HepG2 (cell line): ENCODE data around the gene UBXN2A. TPM values are rescaled to one million over a fixed set of nuclear protein-coding genes. Genes with fewer than 3 reads are reported as not detected.

ENCODE experiments used
- ATRX ChIP-seq: sonication (generic); formaldehyde crosslinking; IDR thresholded peaks from 2 replicates; pipeline ENCODE4 v1.4.0; 2020; ENCODE audit warnings: missing genetic modification reagents, borderline replicate concordance
- HDAC1 ChIP-seq: sonication (generic); formaldehyde crosslinking; IDR thresholded peaks from 2 replicates; pipeline ENCODE4 v1.5.1; 2020; ENCODE audit warnings: mild to moderate bottlenecking, missing genetic modification reagents
- HNF4G ChIP-seq, 2 experiments: sonication (generic) in 1 of 2; formaldehyde crosslinking in 1 of 2; IDR thresholded peaks; 2 replicates each; pipeline versions ENCODE4 v1.4.0 to v1.6.1; 2011 to 2020; ENCODE audit warnings: borderline replicate concordance in 2 of 2, low read depth in 2 of 2, mild to moderate bottlenecking in 2 of 2, low read length in 1 of 2, missing genetic modification reagents in 1 of 2, moderate library complexity in 1 of 2
- KDM5A ChIP-seq: fragments of 200-600 bp; sonication (generic); IDR thresholded peaks from 2 replicates; pipeline ENCODE4 v1.7.0; 2018; ENCODE audit warnings: antibody characterized with exemption, mild to moderate bottlenecking, low read length, borderline replicate concordance
- KLF13 ChIP-seq: sonication (generic); formaldehyde crosslinking; IDR thresholded peaks from 2 replicates; pipeline ENCODE4 v1.4.0; 2020; ENCODE audit warnings: mild to moderate bottlenecking, missing genetic modification reagents
- MEIS1 ChIP-seq: sonication (generic); formaldehyde crosslinking; IDR thresholded peaks from 2 replicates; pipeline ENCODE4 v1.9.0; 2021; ENCODE audit warnings: mild to moderate bottlenecking, missing genetic modification reagents, moderate library complexity, borderline replicate concordance
- NONO ChIP-seq, 2 experiments: fragments of 450-650 bp in 1 of 2; sonication (generic) in 1 of 2; formaldehyde crosslinking in 1 of 2; IDR thresholded peaks in 1 of 2; conservative IDR thresholded peaks in 1 of 2; 2 replicates each; pipeline versions ENCODE4 v1.6.1 to v1.8.0; 2017 to 2022; ENCODE audit warnings: mild to moderate bottlenecking in 1 of 2, missing genetic modification reagents in 1 of 2, moderate library complexity in 1 of 2
- NR2F2 ChIP-seq: IDR thresholded peaks from 2 replicates; pipeline ENCODE4 v1.6.1; 2012; ENCODE audit warnings: low read depth, inconsistent platforms, borderline replicate concordance
- TARDBP ChIP-seq: sonication (generic); formaldehyde crosslinking; IDR thresholded peaks from 2 replicates; pipeline ENCODE4 v1.8.0; 2022; ENCODE audit warnings: mild to moderate bottlenecking, missing genetic modification reagents
- TCF7 ChIP-seq: sonication (generic); IDR thresholded peaks from 2 replicates; pipeline ENCODE4 v1.6.1; 2016; ENCODE audit warnings: antibody characterized with exemption, low read depth
- ZNF468 ChIP-seq: sonication (generic); formaldehyde crosslinking; IDR thresholded peaks from 2 replicates; pipeline ENCODE4 v1.8.0; 2022; ENCODE audit warnings: mild to moderate bottlenecking, moderate library complexity, missing genetic modification reagents
- ZNF605 ChIP-seq: sonication (generic); formaldehyde crosslinking; IDR thresholded peaks from 2 replicates; pipeline ENCODE4 v1.8.0; 2022; ENCODE audit warnings: mild to moderate bottlenecking, missing genetic modification reagents
- ZNF616 ChIP-seq: sonication (generic); formaldehyde crosslinking; IDR thresholded peaks from 2 replicates; pipeline ENCODE4 v1.5.0; 2020; ENCODE audit warnings: low read depth, mild to moderate bottlenecking, missing genetic modification reagents
- ZNF775 ChIP-seq: sonication (generic); formaldehyde crosslinking; IDR thresholded peaks from 2 replicates; pipeline ENCODE4 v1.4.0; 2020; ENCODE audit warnings: missing genetic modification reagents, mild to moderate bottlenecking, moderate library complexity, borderline replicate concordance
- ZNF790 ChIP-seq: sonication (generic); formaldehyde crosslinking; IDR thresholded peaks from 2 replicates; pipeline ENCODE4 v1.8.0; 2022; ENCODE audit warnings: missing genetic modification reagents, mild to moderate bottlenecking, borderline replicate concordance
- polyA plus RNA-seq, 8 experiments: library from polyadenylated mRNA; depleted of rRNA in 3 of 8; stranded (reverse) in 7 of 8; unstranded in 1 of 8; fragments of >200 nt; fragmentation: Illumina TruSeq in 4 of 8; extraction: Trizol in 4 of 8; gene quantifications; 2 replicates each; pipeline versions ENCODE4 v1.2.1 to v1.2.3, GENCODE V29; 2011 to 2016; ENCODE audit warnings: low read depth in 4 of 8, missing spikeins in 1 of 8, mixed read lengths in 1 of 8; ENCODE audit not compliant: insufficient read depth in 1 of 8
- total RNA-seq, 5 experiments: library from RNA; depleted of rRNA; stranded (reverse); fragments of >200 nt; fragmentation: Illumina TruSeq; extraction: Trizol; gene quantifications; 2 replicates each; pipeline ENCODE4 v1.2.3, GENCODE V29; 2016; ENCODE audit warnings: low read depth in 1 of 5
- TF ChIP-seq, protein P1 (sequence below): sonication (generic); formaldehyde crosslinking; IDR thresholded peaks from 2 replicates; pipeline ENCODE4 v1.8.1; 2023; ENCODE audit warnings: mild to moderate bottlenecking, missing genetic modification reagents
- TF ChIP-seq, protein P2 (sequence below), 2 experiments: sonication (generic) in 1 of 2; formaldehyde crosslinking in 1 of 2; IDR thresholded peaks; 2 replicates each; pipeline versions ENCODE4 v1.6.1 to v1.9.0; 2014 to 2022; ENCODE audit warnings: antibody characterized with exemption in 1 of 2, borderline replicate concordance in 1 of 2, inconsistent platforms in 1 of 2, low read depth in 1 of 2, missing genetic modification reagents in 1 of 2
- TF ChIP-seq, protein P3 (sequence below): sonication (generic); formaldehyde crosslinking; IDR thresholded peaks from 2 replicates; pipeline ENCODE4 v1.8.0; 2022; ENCODE audit warnings: mild to moderate bottlenecking, missing genetic modification reagents, borderline replicate concordance

The UBXN2A gene
- total and polyA plus RNA-seq, 2 of the 13 experiments (the other 11 are each of a cell fraction or from before 2014, with no cell fraction given): 8.3 to 20.9 TPM

DNA sequence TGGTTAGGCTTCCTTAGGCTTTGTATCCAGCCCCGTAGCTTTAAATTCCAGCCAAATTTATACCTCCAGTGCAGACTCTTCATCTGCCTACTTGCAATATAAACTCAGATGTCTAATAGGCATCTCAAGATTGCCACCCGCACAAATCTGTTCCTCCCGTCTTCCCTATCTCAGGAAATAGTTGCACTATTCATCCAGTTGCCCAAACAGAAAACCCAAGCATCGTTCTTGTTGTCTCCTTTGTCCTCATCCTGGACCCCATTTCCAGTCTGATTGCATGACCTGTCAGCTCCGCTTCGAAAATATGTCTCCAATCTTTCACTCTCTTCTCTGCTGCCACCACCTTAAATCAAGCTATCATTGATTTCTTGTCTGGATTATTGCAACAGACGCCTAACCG lies 111.6 kb downstream of the UBXN2A start (continued):
- no peak for TF ChIP-seq NONO (IDR thresholded peaks at IDR 0.05)
- TF ChIP-seq NONO (CRISPR knock-in tag; conservative IDR thresholded peaks at IDR 0.05): no peak
- TF ChIP-seq, protein P1, sequence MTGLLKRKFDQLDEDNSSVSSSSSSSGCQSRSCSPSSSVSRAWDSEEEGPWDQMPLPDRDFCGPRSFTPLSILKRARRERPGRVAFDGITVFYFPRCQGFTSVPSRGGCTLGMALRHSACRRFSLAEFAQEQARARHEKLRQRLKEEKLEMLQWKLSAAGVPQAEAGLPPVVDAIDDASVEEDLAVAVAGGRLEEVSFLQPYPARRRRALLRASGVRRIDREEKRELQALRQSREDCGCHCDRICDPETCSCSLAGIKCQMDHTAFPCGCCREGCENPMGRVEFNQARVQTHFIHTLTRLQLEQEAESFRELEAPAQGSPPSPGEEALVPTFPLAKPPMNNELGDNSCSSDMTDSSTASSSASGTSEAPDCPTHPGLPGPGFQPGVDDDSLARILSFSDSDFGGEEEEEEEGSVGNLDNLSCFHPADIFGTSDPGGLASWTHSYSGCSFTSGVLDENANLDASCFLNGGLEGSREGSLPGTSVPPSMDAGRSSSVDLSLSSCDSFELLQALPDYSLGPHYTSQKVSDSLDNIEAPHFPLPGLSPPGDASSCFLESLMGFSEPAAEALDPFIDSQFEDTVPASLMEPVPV (CRISPR knock-in tag): 0 out of 2 replicates have a peak, but pooled peaks have one; percentile 29
- no peak for TF ChIP-seq HNF4G (IDR thresholded peaks at IDR 0.05; ENCODE audit: borderline replicate concordance, low read depth, low read length)
- TF ChIP-seq HNF4G (CRISPR knock-in tag; IDR thresholded peaks at IDR 0.05; ENCODE audit: borderline replicate concordance, low read depth): no peak
- no peak for TF ChIP-seq ZNF605
- no peak for TF ChIP-seq ZNF775 (CRISPR knock-in tag)
- TF ChIP-seq HDAC1 (CRISPR knock-in tag): peak; percentile 8; the same call in 1 of the 2 replicates
- TF ChIP-seq ATRX (CRISPR knock-in tag): no peak
- TF ChIP-seq, protein P2, sequence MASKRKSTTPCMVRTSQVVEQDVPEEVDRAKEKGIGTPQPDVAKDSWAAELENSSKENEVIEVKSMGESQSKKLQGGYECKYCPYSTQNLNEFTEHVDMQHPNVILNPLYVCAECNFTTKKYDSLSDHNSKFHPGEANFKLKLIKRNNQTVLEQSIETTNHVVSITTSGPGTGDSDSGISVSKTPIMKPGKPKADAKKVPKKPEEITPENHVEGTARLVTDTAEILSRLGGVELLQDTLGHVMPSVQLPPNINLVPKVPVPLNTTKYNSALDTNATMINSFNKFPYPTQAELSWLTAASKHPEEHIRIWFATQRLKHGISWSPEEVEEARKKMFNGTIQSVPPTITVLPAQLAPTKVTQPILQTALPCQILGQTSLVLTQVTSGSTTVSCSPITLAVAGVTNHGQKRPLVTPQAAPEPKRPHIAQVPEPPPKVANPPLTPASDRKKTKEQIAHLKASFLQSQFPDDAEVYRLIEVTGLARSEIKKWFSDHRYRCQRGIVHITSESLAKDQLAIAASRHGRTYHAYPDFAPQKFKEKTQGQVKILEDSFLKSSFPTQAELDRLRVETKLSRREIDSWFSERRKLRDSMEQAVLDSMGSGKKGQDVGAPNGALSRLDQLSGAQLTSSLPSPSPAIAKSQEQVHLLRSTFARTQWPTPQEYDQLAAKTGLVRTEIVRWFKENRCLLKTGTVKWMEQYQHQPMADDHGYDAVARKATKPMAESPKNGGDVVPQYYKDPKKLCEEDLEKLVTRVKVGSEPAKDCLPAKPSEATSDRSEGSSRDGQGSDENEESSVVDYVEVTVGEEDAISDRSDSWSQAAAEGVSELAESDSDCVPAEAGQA (IDR thresholded peaks at IDR 0.05; ENCODE audit: low read depth): no peak
- TF ChIP-seq, protein P2 (CRISPR knock-in tag; IDR thresholded peaks at IDR 0.05; ENCODE audit: borderline replicate concordance): no peak
- 0 out of 2 replicates have a peak, but pooled peaks have one; percentile 5 for TF ChIP-seq ZNF616
- no peak for TF ChIP-seq NR2F2
- no peak for TF ChIP-seq KLF13 (CRISPR knock-in tag)
- TF ChIP-seq TCF7: no peak
- TF ChIP-seq TARDBP (CRISPR knock-in tag): 0 out of 2 replicates have a peak, but pooled peaks have one; percentile 15
- TF ChIP-seq, protein P3, sequence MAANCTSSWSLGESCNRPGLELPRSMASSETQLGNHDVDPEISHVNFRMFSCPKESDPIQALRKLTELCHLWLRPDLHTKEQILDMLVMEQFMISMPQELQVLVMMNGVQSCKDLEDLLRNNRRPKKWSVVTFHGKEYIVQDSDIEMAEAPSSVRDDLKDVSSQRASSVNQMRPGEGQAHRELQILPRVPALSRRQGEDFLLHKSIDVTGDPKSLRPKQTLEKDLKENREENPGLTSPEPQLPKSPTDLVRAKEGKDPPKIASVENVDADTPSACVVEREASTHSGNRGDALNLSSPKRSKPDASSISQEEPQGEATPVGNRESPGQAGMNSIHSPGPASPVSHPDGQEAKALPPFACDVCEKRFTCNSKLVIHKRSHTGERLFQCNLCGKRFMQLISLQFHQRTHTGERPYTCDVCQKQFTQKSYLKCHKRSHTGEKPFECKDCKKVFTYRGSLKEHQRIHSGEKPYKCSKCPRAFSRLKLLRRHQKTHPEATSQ (CRISPR knock-in tag): no peak
- no peak for TF ChIP-seq KDM5A
- no peak for TF ChIP-seq MEIS1 (CRISPR knock-in tag)
- no peak for TF ChIP-seq ZNF468 (CRISPR knock-in tag)
- TF ChIP-seq ZNF790 (CRISPR knock-in tag): 0 out of 2 replicates have a peak, but pooled peaks have one; percentile 58
